Measurements from ENCODE around the gene TRPM2.
"Not testable (repeated sequence)": the region's sequence is repeated elsewhere in the genome, so short reads cannot be mapped to it uniquely, and the experiment has no call there.

The TRPM2 gene

DNA sequence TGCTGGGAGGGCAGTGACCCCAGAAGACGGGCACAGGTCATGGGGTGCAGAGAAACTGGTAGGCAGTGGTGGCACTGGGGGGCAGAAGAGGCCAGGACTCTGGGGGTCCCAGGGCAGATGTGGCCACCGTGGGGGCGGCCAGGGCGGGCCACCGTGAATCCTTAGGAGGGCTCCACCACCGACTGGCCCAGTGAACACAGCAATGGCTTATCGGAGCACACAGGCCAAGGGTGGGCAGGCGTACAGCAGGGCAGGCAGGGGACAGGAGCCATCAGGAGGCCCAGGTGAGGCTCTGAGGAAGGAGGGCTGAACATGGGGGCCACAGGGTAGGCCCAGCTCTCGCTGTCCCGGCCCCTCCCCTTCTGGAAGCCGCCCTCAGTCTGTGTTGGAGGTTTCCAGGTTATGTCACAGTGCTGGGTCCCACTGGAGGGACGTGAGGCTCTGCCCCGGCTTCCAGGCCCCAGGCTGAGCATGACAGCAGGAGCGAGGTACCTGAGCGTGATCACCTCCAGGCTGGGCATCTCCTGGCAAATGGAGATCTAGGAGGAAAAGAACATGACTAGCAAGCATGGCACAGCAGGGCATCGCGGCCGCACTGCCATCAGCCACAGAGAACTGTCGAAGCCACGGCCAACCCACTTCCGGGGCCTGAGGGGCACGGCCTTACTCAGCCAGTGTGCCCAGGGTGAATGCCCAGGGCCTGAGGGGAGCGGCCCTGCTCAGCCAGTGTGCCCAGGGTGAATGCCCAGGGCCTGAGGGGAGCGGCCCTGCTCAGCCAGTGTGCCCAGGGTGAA is 18.0 kb upstream of the TRPM2 start:
- FAIRE-seq, result no peak

DNA sequence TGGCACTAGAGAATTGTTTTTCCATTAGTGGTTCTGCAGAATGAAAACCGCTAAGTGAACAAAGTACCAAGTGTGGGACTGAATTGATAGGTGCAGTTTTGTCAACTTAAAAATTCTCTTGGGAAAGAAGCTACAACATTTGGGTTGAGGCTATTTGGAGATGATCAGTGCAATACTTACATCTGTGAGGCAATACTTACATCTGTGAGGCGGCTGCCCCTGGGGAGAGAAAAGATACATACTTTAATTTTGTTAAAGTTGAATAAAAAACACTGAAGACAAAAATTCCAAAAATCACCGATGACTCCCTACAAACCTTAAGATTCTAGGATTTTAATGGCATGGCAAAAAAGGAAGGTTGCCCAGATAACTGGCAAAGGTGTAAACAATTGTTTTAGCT is 16.0 kb upstream of the TRPM2 start:
- FAIRE-seq, result no peak

DNA sequence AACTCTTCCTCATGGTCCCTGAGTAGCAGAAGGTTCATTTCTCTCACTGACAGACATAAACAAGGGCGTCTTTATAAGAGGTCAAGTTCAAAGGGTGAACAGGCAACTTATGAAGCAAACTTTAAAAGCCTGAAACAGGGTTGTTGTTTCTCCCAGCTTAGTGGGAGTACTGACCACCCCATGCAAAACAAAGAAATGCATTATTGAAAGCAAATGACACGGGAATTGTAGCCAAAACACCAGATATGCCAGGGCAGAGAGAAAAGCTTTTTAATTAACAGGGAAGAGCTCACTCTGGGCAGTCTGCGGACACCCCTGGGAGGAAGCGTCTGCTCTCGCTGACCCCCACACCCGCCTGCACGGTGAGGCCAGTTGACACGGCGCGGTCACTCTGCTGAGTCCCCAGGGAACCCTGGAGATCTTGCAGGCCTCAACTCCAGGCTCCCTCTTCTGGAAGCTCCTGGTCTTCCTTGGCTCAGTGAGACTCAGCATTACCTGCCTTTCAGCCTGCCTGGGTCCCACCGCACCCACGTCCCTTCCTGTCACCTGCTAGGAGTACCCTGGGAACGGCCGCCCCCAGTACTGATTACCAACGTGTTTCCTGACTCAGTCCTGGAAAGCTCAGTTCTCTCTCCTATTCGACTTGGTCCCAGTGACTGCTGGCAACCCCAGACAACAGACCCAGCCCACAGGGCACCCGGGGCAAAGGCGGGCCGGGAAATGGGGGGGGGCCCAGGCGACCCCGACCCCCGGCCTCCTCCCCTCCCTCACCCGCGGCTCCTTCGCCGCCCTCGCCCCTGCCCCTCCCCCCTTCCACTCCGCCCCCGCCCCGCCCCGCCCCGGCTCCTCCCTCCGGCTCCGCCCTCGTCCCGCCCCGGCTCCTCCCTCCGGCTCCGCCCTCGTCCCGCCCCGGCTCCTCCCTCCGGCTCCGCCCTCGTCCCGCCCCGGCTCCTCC is 15.2 kb upstream of the TRPM2 start:
- no peak for FAIRE-seq

DNA sequence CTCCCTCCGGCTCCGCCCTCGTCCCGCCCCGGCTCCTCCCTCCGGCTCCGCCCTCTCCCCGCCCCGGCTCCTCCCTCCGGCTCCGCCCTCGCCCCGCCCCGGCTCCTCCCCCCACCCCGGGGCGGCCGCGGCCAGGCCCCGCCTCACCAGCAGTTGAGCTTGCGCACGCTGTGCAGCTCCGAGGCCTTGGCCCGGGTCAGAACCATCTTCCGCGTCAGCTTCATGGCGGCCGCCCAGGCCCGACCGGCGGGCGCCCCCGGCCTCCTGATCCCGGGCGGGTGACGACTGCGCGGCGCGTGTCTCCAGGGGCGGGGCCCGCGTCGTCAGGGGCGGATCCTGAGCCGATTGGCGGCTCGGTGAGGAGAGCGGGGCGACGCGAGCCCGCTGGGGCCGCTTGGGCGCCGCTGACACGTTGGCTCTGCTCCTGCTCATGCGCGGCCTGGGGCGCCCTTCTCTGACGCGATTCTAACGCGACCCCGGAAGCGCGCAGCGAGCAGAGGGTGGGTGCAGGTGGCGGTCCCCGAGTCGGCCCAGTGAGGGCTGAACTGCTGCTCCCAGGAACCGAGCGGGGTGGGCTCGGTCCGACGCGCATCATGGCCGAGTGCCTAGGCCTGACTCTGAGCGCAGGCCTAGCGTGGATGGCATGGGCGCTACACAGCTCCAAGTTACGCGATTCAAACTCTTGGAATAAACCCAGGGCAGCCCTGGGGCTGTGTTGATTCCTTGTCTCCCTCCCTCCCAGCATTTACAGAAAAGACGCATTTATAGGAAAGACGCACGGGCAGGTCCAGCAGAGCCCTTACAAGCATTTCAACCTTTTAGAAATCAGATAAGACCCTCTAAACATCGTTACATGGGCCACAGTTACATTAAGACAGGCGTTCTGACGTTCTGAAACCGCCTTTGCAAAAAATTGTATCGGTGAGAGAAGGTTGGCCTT is 14.2 kb upstream of the TRPM2 start, which contains the start of gene CFAP410:
CFAP410 (minus strand) TSS at position 420 of the 940 bp plus-strand sequence; CDS start at position 224, 196 bp downstream.
- FAIRE-seq, result no peak

DNA sequence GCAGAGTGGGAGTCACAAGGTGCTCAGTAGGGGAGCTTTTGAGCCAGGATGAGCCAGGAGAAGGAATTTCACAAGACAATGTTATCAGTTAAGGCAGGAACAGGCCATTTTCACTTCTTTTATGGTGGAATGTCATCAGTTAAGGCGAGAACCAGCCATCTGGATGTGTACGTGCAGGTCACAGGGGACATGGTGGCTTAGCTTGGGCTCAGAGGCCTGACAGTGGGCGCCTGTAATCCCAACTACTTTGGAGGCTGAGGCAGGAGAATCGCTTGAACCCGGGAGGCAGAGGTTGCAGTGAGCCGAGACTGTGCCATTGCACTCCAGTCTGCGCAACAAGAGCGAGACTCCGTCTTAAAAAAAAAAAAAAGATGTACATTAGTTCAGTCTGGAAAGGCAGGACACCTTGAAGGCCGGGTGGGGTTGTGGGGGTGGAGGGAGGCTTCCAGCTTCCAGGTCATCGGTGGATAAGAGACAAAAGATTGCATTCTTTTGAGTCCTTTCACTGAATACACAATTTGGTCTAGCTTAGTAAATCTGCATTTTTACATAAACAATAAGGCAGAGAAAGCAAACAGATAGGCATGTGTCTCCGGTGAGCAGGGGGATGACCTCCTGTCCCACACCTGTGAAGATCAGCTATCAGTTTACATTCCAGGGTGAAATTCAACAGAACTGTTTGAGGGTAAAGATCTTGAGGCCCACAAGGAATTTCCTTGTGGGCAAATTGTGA is 11.5 kb upstream of the TRPM2 start:
- FAIRE-seq, result not testable (repeated sequence)

DNA sequence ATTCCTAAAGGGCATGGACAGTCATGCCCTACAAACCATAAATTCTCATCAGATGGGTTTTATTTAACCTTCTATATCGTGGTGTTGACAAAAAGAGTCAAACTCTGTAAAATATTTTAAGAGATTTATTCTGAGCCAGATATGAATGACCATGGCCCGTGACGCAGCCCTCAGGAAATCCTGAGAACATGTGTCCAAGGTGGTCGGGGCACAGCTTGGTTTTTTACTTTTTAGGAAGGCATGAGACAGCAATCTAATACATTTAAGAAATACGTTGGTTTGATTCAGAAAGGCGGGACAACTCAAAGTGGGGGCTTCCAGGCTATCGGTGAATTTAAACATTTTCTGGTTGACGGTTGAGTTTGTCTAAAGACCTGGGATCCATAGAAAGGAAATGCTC is 10.4 kb upstream of the TRPM2 start:
- FAIRE-seq, result not testable (repeated sequence)

DNA sequence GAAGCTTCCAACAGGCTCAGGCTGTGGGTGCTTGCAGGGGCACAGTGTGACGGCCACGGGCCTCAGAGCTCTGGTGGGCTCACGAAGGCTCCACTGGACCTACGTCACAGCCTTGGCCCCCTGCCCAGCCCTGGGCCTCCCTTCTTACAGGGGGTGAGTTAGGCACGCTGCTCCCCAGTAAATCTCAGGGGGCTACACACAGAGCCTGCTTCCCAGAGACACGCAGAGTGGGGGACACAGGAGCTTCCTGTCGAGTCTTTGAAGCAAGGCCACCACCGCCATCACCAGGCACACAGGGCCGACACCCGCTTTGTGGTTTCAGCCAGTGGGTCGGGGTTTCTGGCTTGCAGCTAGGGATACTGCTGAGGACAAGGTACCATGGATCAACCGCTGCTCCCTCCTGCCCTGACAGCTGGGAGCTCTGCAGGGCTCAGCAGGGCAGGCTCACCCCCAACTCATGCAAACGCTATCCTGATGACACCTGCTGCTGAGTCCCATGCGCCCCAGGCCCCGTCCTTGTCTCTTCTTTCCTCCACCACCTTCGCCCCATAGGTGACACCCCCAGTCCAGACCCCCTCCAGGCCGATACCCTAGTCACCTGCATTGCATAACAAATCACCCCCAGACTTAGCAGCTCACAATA is 8.8 kb upstream of the TRPM2 start:
- no peak for FAIRE-seq

DNA sequence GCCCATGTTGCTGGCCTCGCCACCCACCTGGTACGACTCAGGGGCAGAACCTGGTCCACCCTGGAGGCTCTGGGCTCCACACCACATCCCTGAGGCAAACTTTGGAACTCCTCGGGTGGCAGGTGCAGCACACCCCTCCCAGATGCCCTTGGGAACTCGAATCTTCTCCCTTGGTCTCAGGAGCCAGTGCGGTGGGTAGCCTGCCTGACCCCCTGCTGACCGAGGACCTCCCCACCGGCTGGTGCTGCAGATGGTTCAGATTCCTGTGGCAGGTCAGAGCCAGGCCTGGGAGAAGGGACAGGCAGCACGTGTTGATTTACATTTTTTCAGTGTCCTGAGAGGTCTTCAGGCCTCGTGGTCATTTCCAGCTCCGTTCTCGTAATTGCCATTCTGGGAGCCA is 7.9 kb upstream of the TRPM2 start:
- no peak for FAIRE-seq

DNA sequence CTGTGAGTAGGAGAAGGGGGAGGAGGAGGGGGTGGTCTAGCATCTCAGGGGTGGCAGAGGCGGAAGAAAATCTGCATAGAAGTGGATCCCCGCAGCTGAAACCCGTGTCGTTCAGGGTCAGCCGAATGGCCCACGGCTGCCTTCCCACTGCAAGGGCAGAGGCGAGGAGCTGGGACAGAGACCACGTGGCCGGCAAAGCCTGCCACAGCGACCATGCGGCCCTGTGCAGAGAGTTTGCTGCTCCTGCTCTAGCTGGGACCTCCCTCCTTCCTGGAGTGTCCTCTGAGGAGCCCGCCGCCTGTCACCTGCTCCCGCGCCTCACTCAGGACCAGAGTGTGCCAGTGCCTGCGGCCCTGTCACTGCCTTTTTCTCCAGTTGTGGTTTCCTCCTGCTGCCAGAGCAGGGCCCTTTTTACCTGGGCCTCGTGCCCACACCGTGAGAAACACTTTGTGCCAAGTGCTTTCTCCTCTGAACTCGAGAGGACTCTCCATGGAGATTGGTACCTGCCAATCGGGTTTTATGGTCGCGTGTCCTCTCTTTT is 5.4 kb upstream of the TRPM2 start:
- no peak for FAIRE-seq

DNA sequence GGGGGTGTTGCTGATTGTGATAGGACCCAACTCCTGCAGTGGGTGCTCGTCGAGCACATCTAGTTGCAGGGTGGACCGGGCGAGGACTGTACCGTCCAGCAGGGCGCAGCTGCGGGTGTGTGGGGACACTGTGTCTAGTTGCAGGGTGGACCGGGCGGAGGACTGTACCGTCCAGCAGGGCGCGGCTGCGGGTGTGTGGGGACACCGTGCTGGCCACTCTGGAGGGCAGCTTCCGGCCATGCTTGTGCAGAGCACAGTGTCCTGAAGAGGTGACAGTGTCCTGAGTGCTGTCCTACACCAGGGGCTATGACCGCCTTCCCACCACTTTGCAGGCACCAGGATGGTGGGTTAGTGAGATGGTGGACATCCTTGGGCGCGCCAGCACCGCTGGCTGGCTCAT is 4.6 kb upstream of the TRPM2 start:
- FAIRE-seq, result no peak

DNA sequence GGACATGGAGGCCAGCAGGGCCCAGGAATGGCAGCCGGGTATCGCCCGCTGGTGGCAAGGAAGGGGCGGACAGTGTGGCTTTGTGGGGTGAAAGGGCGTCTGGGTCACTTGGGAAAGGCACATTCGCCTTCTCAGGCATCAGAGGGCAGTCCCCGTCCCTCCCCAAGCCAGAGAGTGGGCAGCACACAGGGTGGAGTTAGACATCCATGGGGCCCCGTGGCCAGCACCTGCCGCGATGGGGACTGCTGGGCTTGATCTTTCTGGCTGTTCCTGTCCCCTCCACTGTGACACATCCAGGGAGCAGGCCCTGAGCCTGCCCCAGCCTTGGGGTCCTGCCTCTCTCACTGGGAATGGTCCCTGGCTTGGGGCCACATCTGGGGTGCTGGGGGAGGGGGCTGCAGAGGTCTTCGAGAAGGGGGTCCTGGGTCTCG is 4.0 kb upstream of the TRPM2 start:
- no peak for FAIRE-seq

DNA sequence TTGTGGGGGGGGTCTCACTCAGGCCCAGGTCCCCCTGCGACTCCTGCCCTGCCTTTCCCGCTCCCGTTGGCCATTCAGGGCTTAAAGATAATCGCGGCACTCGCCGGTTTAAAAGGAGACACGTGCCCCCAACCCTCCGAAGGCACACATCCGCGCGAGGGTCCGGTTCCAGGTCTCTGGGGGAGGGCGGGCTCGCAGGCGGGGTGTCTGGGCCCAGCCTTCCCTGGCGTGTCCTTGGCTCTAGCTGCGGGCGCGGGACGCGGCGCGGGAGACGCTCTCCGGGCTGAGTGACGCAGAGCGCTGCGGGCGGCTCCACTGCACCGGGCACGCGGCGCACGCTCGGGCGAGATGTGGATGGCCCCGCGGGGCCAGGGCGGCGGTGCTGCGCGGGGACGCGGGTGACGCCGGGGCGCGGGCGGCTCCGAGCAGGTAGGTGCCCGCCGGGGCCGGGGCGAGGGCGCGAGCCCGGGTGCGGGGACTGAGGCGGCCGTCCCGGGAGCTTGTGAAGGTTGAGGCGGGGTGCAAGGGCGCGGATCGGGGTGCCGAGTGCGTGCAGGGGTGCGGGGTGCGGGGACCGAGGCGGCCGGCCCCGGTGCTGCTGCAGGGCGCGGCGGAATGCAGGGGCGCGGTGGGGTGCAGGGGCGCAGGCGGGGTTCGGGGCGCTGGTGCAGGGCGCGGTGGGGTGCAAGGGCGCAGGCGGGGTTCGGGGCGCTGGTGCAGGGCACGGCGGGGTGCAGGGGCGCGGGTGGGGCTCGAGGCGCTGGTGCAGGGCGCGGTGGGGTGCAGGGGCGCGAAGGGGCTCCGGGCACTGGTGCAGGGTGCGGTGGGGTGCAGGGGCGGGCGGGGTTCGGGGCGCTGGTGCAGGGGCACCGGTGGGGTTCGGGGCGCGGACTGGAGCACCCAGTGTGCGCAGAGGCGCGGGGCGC is 3.3 kb upstream of the TRPM2 start:
- no peak for FAIRE-seq

DNA sequence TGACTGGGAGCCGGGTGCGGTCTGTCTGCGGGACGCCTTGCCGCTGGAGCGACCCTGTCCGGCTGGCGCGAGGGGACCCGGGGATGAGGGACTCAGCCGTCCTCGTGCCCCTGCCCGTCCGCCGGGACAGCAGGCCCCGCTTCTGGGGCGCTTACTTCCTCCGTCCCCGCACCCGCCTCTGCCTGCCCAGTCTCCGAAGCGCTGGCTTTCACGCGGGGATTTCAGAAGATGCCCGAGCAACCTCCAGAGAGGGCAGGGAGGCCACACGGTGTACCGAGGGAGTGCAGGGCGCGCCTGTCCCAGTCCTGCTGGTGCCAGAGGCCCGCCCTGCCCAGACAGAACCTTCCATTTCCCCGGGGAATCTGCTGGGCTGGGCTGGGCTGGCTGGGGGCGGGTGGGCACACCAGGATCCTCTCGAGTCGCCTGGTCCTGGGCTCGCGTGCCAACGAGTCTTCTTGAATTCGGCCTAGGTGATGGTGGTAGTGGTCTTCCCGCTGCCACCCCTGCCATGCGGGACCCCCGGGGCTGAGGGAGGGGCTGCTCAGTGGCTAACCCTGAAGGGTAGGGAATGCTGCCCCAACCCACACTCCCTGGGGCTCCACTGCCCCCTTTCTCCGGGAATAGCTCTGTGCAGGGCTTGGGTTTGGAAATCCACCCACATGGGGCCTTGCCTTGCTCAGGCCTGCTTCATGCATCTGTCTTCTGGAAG is 2.5 kb upstream of the TRPM2 start:
- no peak for FAIRE-seq

DNA sequence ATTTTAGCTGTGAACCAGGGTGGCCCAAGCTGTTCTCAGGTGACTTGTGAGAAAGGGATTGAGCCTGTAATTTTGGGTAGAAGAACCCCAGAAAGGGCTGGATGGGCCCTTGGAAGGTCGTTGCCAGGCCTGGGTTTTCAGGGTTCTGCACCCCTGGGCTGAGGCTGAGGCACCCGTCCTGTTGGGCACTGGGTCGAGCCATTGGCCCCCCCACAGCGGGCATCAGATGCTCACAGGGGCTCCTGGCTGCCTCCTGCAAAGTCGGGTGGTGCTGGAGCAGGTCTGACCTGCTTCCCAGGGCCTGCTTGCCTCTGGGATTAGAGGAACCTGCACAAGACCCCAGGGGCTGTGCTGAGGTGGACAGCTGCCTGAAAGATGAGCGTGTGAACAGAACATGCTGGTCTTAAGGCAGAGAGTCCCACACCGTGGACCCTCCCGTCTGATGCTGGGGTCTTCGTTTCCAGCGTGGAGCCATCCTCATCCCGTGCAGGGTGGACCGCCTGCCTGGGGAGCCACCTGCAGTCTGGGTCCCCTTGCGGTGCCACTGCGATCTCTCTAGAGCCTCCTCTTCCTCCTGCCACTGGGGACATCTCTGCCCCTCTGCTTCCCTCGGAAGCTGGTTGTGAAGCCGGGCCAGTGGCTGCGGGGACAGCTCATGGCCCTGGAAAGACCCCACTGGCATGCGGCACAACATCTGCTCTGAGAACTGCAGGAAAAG is 1.7 kb upstream of the TRPM2 start:
- no peak for FAIRE-seq

DNA sequence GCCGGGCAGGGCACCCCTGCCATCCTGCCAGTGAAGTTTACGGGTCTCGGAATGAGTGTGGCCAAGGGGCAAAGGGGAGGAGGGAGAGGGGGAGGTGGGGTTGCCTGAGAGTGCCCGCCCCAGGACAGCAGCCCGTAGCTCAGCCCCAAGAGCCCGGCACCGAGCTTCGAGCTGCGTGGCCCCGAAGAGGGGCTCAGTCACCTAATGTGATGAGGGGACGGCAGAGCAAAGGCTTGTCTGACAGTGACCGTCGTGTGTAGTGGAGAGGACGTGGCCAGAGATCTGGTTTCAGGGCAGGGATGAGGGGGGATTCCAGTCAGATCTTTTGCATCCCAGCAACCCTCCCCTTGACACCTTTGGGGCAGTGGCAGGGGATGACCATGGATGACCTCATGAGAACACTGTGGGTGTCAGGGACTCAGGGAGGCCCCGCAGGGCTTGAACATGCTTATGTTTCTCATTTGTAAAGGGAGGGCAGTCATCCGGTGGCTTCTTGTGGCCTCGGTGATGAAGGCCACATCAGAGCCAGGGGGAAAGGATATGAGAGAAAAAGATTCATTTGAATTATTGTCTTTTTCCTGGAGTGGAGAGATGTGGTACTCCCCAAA is 1.1 kb upstream of the TRPM2 start:
- no peak for FAIRE-seq

DNA sequence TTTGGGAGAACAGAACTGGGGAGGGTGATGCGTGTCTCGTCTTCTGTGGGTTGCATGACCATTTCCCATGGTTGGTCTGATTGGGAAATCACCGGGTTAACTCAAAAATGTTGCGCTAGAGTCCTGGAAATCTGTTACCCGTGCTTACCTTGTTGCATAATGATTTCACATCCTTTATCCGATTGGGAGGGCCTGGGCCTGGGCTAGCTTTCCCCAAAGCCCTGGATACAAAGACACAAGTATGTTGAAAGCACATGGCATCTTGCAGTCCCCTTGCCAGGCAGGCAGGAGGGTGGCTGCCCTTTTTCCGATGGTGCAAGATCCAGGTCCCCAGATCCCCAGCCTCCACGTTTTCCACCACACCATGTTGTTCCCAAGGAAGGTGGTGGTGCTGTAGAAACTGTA is 582 bp downstream of the TRPM2 start:
- no peak for FAIRE-seq

DNA sequence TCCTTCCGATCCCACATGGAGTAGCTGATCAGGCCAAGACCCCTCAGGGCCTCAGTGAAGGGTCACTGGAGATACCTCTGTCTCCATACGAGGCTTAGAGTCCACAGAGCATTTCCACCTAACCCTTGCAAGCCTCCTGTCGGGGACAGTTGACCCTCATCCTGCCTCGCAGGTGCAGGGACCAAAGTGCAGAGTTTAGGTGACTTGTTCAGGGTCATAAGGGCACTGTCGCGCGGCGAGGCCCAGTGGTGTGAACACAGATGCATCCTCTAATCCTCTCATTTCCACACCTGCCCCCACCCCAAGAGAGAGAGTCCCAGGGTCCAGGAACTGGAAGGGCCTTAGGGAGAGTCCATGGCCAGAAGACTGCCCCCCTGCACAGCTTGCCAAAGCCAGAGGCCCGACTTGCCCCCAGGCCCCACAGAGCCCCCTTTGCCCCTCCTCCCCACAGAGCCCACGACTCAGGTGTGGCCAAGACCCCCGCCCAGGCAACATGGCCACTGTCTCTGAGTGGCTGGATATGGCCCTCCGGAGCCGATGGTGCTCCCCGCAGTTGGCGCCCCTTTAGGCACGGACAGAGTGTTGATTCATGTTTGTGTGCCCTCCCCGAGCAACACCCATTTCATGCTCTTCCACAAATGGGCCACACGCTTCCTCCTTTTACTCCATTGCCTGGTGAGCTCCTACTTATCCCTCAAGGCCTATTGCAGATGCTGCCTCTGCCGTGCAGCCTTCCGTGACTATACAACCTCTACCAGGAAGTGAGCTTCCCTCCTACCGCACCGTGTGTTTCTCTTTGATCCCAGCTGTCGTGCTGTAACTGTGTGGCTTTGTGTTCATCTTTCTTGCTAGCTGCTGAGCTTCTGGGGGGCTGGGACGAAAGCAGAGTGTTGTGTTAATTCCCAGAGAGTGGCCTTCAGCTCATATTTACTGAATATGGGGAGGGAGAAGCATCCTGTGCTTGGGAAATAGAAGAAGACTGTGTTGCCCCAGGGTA is 1.7 kb downstream of the TRPM2 start:
- FAIRE-seq, result no peak
